WTC11 (cell line): ENCODE measurements around the gene SMLR1. TPM values are rescaled to one million over a fixed set of nuclear protein-coding genes. Genes with fewer than 3 reads are reported as not detected.

Experiments
- ATAC-seq: fragments of 200-7000 bp; cut with Tn5 transposase; 2 replicates; pipeline ENCODE4 v1.10.0; 2021; ENCODE audit warnings: mild to moderate bottlenecking, moderate library complexity
- CTCF ChIA-PET: fragments of 300-600 bp; sonication (Branson Sonifier 250); formaldehyde crosslinking; loops from one replicate; lab custom pipeline; 2021; ENCODE audit warnings: antibody characterized with exemption; lab: Charles Lee
- POLR2A ChIA-PET: fragments of 350-600 bp; sonication (Branson Sonifier 250); formaldehyde crosslinking; loops from one replicate; lab custom pipeline; 2021; ENCODE audit warnings: antibody characterized with exemption; lab: Charles Lee
- DNase-seq: peaks from one replicate; pipeline ENCODE4 v3.0.0; 2021; ENCODE audit warnings: low spot score
- H3K27ac Mint-ChIP-seq: 2 replicates; pipeline ENCODE4 v1.8.0; 2021; ENCODE audit warnings: mixed read lengths
- H3K27me3 Mint-ChIP-seq: 2 replicates; pipeline ENCODE4 v1.8.0; 2021; ENCODE audit warnings: low read depth, mild to moderate bottlenecking, moderate library complexity, mixed read lengths
- H3K36me3 Mint-ChIP-seq: 2 replicates; pipeline ENCODE4 v1.8.0; 2021; ENCODE audit warnings: mixed read lengths
- H3K4me1 Mint-ChIP-seq: 2 replicates; pipeline ENCODE4 v1.8.0; 2022; ENCODE audit warnings: mixed read lengths
- H3K4me3 Mint-ChIP-seq: 2 replicates; pipeline ENCODE4 v1.8.0; 2021; ENCODE audit warnings: mild to moderate bottlenecking, moderate library complexity, mixed read lengths
- H3K9me3 Mint-ChIP-seq: 2 replicates; pipeline ENCODE4 v1.8.0; 2021; ENCODE audit warnings: mixed read lengths
- AFF4 ChIP-seq: sonication (generic); formaldehyde crosslinking; IDR thresholded peaks from 2 replicates; pipeline ENCODE4 v1.8.1; 2023; ENCODE audit warnings: mild to moderate bottlenecking, missing genetic modification reagents, borderline replicate concordance
- CBFB ChIP-seq: sonication (generic); formaldehyde crosslinking; IDR thresholded peaks from 2 replicates; pipeline ENCODE4 v1.8.1; 2022; ENCODE audit warnings: mild to moderate bottlenecking, low read depth, missing genetic modification reagents
- CREM ChIP-seq: sonication (generic); formaldehyde crosslinking; IDR thresholded peaks from 2 replicates; pipeline ENCODE4 v1.8.1; 2022; ENCODE audit warnings: mild to moderate bottlenecking, missing genetic modification reagents, moderate library complexity
- E2F4 ChIP-seq: sonication (generic); formaldehyde crosslinking; IDR thresholded peaks from 2 replicates; pipeline ENCODE4 v1.8.1; 2022; ENCODE audit warnings: low read depth, mild to moderate bottlenecking, moderate library complexity, missing genetic modification reagents, borderline replicate concordance
- ERG ChIP-seq: fragments of 250-450 bp; sonication (Bioruptor Pico); IDR thresholded peaks from 2 replicates; pipeline ENCODE4 v1.8.0; 2021; ENCODE audit warnings: mild to moderate bottlenecking
- HMGXB4 ChIP-seq: sonication (generic); formaldehyde crosslinking; IDR thresholded peaks from 2 replicates; pipeline ENCODE4 v1.8.1; 2023; ENCODE audit warnings: mild to moderate bottlenecking, moderate library complexity, missing genetic modification reagents
- IRF2 ChIP-seq: sonication (generic); formaldehyde crosslinking; IDR thresholded peaks from 2 replicates; pipeline ENCODE4 v1.8.0; 2022; ENCODE audit warnings: low read depth, missing genetic modification reagents, borderline replicate concordance
- NFYB ChIP-seq: sonication (generic); formaldehyde crosslinking; conservative IDR thresholded peaks from 2 replicates; pipeline ENCODE4 v1.8.0; 2022; ENCODE audit warnings: low read depth, missing genetic modification reagents
- NR3C1 ChIP-seq: sonication (generic); formaldehyde crosslinking; conservative IDR thresholded peaks from 2 replicates; pipeline ENCODE4 v1.8.1; 2023; ENCODE audit warnings: low read depth, mild to moderate bottlenecking, missing genetic modification reagents
- OVOL2 ChIP-seq: fragments of 250-450 bp; sonication (Bioruptor Pico); IDR thresholded peaks from 2 replicates; pipeline ENCODE4 v1.9.0; 2021; ENCODE audit warnings: mild to moderate bottlenecking, borderline replicate concordance
- PRRX2 ChIP-seq: fragments of 250-450 bp; sonication (Bioruptor Pico); IDR thresholded peaks from 2 replicates; pipeline ENCODE4 v1.8.0; 2021; ENCODE audit warnings: mild to moderate bottlenecking
- TP53 ChIP-seq: sonication (generic); formaldehyde crosslinking; IDR thresholded peaks from 2 replicates; pipeline ENCODE4 v1.8.1; 2023; ENCODE audit warnings: mild to moderate bottlenecking, missing genetic modification reagents
- ZNF138 ChIP-seq: sonication (generic); formaldehyde crosslinking; conservative IDR thresholded peaks from 2 replicates; pipeline ENCODE4 v1.8.1; 2022; ENCODE audit warnings: mild to moderate bottlenecking, moderate library complexity, missing genetic modification reagents
- ZNF532 ChIP-seq: fragments of 250-450 bp; sonication (Bioruptor Pico); IDR thresholded peaks from 2 replicates; pipeline ENCODE4 v1.9.0; 2021; ENCODE audit warnings: mild to moderate bottlenecking, borderline replicate concordance
- total RNA-seq: library from RNA; stranded (reverse); gene quantifications from 3 replicates; pipeline ENCODE4 v1.2.3, GENCODE V29; 2021

Gene SMLR1
- total RNA-seq, 1 experiment from 2014 or later: not detected

GRCh38 chr6:130781557-130781956, 45.6 kb upstream of the SMLR1 start (continued):
- no peak for TF ChIP-seq AFF4
- TF ChIP-seq ZNF138 (CRISPR knock-in tag): no peak
- no peak for TF ChIP-seq CREM (CRISPR knock-in tag)

GRCh38 chr6:130783416-130784107, 43.6 kb upstream of the SMLR1 start:
- H3K27me3 Mint-ChIP-seq: no peaks in the 10 kb centered on the region
- ChIA-PET POLR2A (no interaction called here), CTCF (no interaction called here)
- peaks cover 10% of the 10 kb centered on the region for H3K9me3 Mint-ChIP-seq
- H3K4me1 Mint-ChIP-seq: no peaks in the 10 kb centered on the region
- no peak overlapping the region for H3K4me3 Mint-ChIP-seq
- no peaks in the 10 kb centered on the region for H3K36me3 Mint-ChIP-seq
- no peak overlapping the region for H3K27ac Mint-ChIP-seq
- no peak for TF ChIP-seq NR3C1 (CRISPR knock-in tag)
- no peak for TF ChIP-seq IRF2
- TF ChIP-seq ERG: no peak
- TF ChIP-seq CREM (CRISPR knock-in tag): no peak
- TF ChIP-seq TP53: no peak
- TF ChIP-seq OVOL2 (CRISPR knock-in tag): no peak
- DNase-seq: no peak
- ATAC-seq: no peak

GRCh38 chr6:130787726-130788500, 39.3 kb upstream of the SMLR1 start:
- no peaks in the 10 kb centered on the region for H3K36me3 Mint-ChIP-seq
- no peak overlapping the region for H3K4me3 Mint-ChIP-seq
- TF ChIP-seq E2F4 (CRISPR knock-in tag) (no peak), OVOL2 (CRISPR knock-in tag) (no peak), CBFB (CRISPR knock-in tag) (no peak), ZNF532 (CRISPR knock-in tag) (no peak), HMGXB4 (no peak), PRRX2 (CRISPR knock-in tag) (no peak), NFYB (no peak)
- CTCF ChIA-PET: no interaction called here
- DNase-seq (no peak), ATAC-seq (no peak)
- POLR2A ChIA-PET: interaction anchor here (0.6 kb wide), 1 partner anchor 24 kb away, joined by 3 read pairs; no protein-coding TSS in a partner anchor
- H3K4me1 Mint-ChIP-seq: no peaks in the 10 kb centered on the region
- H3K27me3 Mint-ChIP-seq: no peaks in the 10 kb centered on the region
- H3K9me3 Mint-ChIP-seq: no peaks in the 10 kb centered on the region
- H3K27ac Mint-ChIP-seq: no peak overlapping the region
